HFFc6 (cell line): ENCODE results near the gene GSTP1. TPM values are rescaled to one million over a fixed set of nuclear protein-coding genes. Genes with fewer than 3 reads are reported as not detected.
A peak's percentile ranks its signal among the peaks of the same experiment; 100 is the strongest.

Experiments
- DNase-seq: peaks from one replicate; pipeline ENCODE4 v3.0.0-alpha.2; 2018
- H3K27ac Mint-ChIP-seq: 2 replicates; pipeline ENCODE4 v1.8.0; 2020; ENCODE audit warnings: mild to moderate bottlenecking, mixed read lengths
- H3K27me3 Mint-ChIP-seq: 2 replicates; pipeline ENCODE4 v1.8.0; 2021; ENCODE audit warnings: mild to moderate bottlenecking, moderate library complexity, mixed read lengths; ENCODE audit not compliant: insufficient read depth
- H3K36me3 Mint-ChIP-seq: 2 replicates; pipeline ENCODE4 v1.8.0; 2021; ENCODE audit warnings: low read depth, mixed read lengths
- H3K4me1 Mint-ChIP-seq: 2 replicates; pipeline ENCODE4 v1.8.0; 2020; ENCODE audit warnings: low read depth, mixed read lengths
- H3K4me3 Mint-ChIP-seq: 2 replicates; pipeline ENCODE4 v1.8.0; 2020; ENCODE audit warnings: mild to moderate bottlenecking, moderate library complexity, mixed read lengths
- H3K9me3 Mint-ChIP-seq: 2 replicates; pipeline ENCODE4 v1.8.0; 2020; ENCODE audit warnings: mild to moderate bottlenecking, mixed read lengths
- total RNA-seq, 6 experiments: library from RNA; stranded (reverse); fragmentation: NEBNext Ultra II Directional; extraction: Animal tissue kit (Norgen Biotek cat#: 25700); gene quantifications; 2 replicates in 1 of 6; 3 replicates in 5 of 6; pipeline ENCODE4 v1.2.3, GENCODE V29; 2021
- TF ChIP-seq, protein P1 (sequence below): fragments of 200-600 bp; sonication (generic); IDR thresholded peaks from 2 replicates; pipeline ENCODE4 v1.5.0; 2021; ENCODE audit warnings: antibody characterized with exemption, mild to moderate bottlenecking

The GSTP1 gene
- total RNA-seq, 6 experiments from 2014 or later: 497 to 569 (median 512) TPM

DNA sequence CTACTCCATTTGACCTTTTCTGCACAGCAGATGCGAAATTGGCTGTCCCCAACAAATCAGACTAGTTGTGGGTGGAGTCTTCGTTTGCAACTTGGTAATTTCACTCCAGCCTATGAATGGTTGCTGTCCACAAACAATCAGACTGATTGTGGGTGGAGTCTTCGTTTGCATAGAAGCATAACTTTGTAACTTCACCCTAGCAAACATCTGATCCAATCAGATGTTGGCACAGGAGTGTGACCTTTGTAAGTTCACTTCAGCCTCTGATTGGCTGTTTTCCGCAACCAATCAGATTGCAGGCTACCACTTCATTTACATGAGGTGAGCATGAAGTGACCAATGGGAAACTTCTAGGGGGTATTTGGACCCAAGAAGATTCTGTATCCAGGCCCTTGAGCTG, 44.1 kb upstream of the GSTP1 start:
- peaks cover 10% of the 10 kb centered on the region for H3K9me3 Mint-ChIP-seq
- TF ChIP-seq, protein P1, sequence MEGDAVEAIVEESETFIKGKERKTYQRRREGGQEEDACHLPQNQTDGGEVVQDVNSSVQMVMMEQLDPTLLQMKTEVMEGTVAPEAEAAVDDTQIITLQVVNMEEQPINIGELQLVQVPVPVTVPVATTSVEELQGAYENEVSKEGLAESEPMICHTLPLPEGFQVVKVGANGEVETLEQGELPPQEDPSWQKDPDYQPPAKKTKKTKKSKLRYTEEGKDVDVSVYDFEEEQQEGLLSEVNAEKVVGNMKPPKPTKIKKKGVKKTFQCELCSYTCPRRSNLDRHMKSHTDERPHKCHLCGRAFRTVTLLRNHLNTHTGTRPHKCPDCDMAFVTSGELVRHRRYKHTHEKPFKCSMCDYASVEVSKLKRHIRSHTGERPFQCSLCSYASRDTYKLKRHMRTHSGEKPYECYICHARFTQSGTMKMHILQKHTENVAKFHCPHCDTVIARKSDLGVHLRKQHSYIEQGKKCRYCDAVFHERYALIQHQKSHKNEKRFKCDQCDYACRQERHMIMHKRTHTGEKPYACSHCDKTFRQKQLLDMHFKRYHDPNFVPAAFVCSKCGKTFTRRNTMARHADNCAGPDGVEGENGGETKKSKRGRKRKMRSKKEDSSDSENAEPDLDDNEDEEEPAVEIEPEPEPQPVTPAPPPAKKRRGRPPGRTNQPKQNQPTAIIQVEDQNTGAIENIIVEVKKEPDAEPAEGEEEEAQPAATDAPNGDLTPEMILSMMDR: no peak
- no peaks in the 10 kb centered on the region for H3K36me3 Mint-ChIP-seq
- peaks cover 8% of the 10 kb centered on the region; the same call in 1 of the 2 replicates for H3K4me1 Mint-ChIP-seq
- no peak for DNase-seq
- H3K27me3 Mint-ChIP-seq: peaks cover 10% of the 10 kb centered on the region
- no peak overlapping the region for H3K27ac Mint-ChIP-seq
- no peak overlapping the region for H3K4me3 Mint-ChIP-seq

DNA sequence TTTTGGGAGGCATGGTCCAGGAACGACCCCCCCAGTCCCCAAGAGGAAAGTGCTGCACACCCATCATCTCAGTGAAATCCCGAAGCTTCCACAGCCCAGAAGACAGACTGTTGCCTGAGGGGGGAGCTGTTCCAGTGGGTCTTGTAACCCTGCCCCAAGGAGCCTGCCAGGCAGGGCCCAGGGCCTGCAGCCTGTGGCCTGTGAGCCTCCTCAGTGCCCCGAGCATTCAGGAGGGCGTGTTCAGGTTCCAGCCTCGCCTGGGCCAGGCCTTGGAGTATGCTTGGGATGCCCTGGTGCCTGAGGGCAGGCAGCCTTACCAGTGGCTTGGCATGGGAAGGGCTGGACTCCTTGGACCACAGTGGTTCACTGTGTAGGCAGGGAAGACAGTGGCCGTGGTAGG, 42.4 kb upstream of the GSTP1 start:
- H3K36me3 Mint-ChIP-seq: no peaks in the 10 kb centered on the region
- peaks cover 21% of the 10 kb centered on the region for H3K27me3 Mint-ChIP-seq
- no peak overlapping the region for H3K27ac Mint-ChIP-seq
- H3K4me1 Mint-ChIP-seq: peaks cover 8% of the 10 kb centered on the region; the same call in 1 of the 2 replicates
- no peak overlapping the region for H3K4me3 Mint-ChIP-seq
- H3K9me3 Mint-ChIP-seq: no peaks in the 10 kb centered on the region
- DNase-seq: no peak
- TF ChIP-seq, protein P1: peak; percentile 23; the same call in 1 of the 2 replicates

DNA sequence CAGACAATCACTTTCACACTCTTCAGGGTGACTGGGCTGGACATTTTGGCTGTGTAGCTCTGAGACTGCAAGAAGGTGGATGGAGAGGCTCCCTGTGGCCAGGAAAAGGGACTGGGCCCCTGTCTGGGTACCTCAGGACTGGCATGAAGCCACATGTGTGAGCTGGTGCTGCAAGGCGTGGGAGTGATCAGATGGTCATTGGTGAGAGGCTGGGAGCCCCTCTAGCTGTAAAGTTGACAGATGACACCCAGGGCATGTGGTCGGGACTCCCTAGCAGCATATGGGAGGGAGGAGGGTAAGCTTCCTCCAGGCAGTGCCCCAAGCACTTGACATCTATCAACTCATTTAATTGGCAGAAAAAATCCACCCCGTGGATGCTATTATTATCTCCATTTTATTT, 41.4 kb upstream of the GSTP1 start:
- DNase-seq: no peak
- Mint-ChIP-seq H3K9me3 (no peaks in the 10 kb centered on the region), H3K4me3 (no peak overlapping the region), H3K4me1 (peaks cover 8% of the 10 kb centered on the region; the same call in 1 of the 2 replicates), H3K27ac (no peak overlapping the region), H3K36me3 (no peaks in the 10 kb centered on the region), H3K27me3 (peaks cover 25% of the 10 kb centered on the region)
- TF ChIP-seq, protein P1: no peak

DNA sequence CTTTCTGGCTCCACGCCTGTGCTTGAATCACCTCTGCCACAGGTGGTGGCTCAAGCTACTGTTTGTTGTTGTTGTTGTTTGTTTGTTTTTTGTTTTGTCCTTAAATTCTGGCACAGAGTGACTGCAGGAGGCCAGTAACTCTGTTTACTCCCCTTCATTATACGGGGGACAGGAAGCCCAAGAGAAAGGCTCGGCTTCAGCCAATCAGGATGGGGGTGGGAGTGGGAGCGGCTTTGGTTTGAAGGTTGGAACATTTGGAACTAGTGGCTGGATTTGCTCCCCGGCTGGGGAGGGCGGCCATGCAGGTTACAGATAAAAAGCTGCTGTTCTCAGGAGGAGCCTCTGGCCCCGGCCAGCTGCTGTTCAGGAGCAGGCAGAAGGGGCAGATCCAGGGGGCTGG, 40.6 kb upstream of the GSTP1 start:
- Mint-ChIP-seq H3K36me3 (no peaks in the 10 kb centered on the region), H3K4me1 (peaks cover 7% of the 10 kb centered on the region; the same call in 1 of the 2 replicates), H3K9me3 (no peaks in the 10 kb centered on the region), H3K27ac (no peak overlapping the region), H3K27me3 (peaks cover 25% of the 10 kb centered on the region), H3K4me3 (no peak overlapping the region)
- TF ChIP-seq, protein P1: no peak
- no peak for DNase-seq

DNA sequence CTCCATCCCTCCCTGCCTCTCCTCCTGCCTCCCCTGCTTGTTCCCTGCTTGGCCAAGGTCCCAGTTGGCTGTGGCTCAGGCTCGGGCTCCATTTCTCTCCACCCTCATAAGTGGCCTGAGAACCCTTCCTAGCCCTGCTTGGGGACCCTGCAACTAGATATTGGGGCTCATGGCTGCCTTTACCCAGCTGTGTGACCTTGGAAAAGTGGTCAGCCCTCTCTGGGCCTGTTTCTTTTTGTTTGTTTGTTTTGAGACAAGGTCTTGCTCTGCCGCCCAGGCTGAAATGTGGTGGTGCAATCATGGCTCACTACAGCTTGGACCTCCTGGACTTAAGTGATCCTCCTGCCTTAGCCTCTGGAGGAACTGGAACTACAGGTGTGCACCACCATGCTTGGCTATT, 40.0 kb upstream of the GSTP1 start:
- Mint-ChIP-seq H3K27ac (no peak overlapping the region), H3K4me1 (peaks cover 1% of the 10 kb centered on the region; the same call in 1 of the 2 replicates), H3K36me3 (no peaks in the 10 kb centered on the region), H3K4me3 (no peak overlapping the region), H3K9me3 (no peaks in the 10 kb centered on the region), H3K27me3 (peaks cover 21% of the 10 kb centered on the region)
- TF ChIP-seq, protein P1: no peak
- no peak for DNase-seq
